HepG2 (cell line): Measurements from ENCODE around the gene CENPL. TPM values are rescaled to one million over a fixed set of nuclear protein-coding genes. Genes with fewer than 3 reads are reported as not detected.

Source experiments
- ARID4A ChIP-seq: sonication (generic); formaldehyde crosslinking; IDR thresholded peaks from 2 replicates; pipeline ENCODE4 v1.5.0; 2020; ENCODE audit warnings: mild to moderate bottlenecking, missing genetic modification reagents, borderline replicate concordance
- ATF7 ChIP-seq, 2 experiments: fragments of 450-650 bp in 1 of 2; sonication (generic) in 1 of 2; formaldehyde crosslinking in 1 of 2; IDR thresholded peaks; 2 replicates each; pipeline versions ENCODE4 v1.4.0 to v1.6.1; 2016 to 2020; ENCODE audit warnings: antibody characterized with exemption in 1 of 2, mild to moderate bottlenecking in 1 of 2, missing genetic modification reagents in 1 of 2
- BCL3 ChIP-seq: sonication (generic); formaldehyde crosslinking; IDR thresholded peaks from 2 replicates; pipeline ENCODE4 v1.5.1; 2020; ENCODE audit warnings: mild to moderate bottlenecking, missing genetic modification reagents, moderate library complexity
- NRL ChIP-seq: sonication (generic); formaldehyde crosslinking; IDR thresholded peaks from 2 replicates; pipeline ENCODE4 v1.5.0; 2020; ENCODE audit warnings: missing genetic modification reagents, mild to moderate bottlenecking, moderate library complexity, borderline replicate concordance
- PAXIP1 ChIP-seq: sonication (generic); formaldehyde crosslinking; conservative IDR thresholded peaks from 2 replicates; pipeline ENCODE4 v1.4.0; 2020; ENCODE audit warnings: mild to moderate bottlenecking, missing genetic modification reagents, moderate library complexity
- PBX3 ChIP-seq: sonication (generic); formaldehyde crosslinking; IDR thresholded peaks from 2 replicates; pipeline ENCODE4 v1.8.1; 2023; ENCODE audit warnings: missing genetic modification reagents, inconsistent platforms, borderline replicate concordance
- SIN3A ChIP-seq: IDR thresholded peaks from 2 replicates; pipeline ENCODE4 v1.6.1; 2011; ENCODE audit warnings: low read depth, mild to moderate bottlenecking, control low read depth, low read length, borderline replicate concordance
- SNAI1 ChIP-seq: sonication (generic); formaldehyde crosslinking; IDR thresholded peaks from 2 replicates; pipeline ENCODE4 v1.5.0; 2020; ENCODE audit warnings: mild to moderate bottlenecking, missing genetic modification reagents, borderline replicate concordance
- SSRP1 ChIP-seq: IDR thresholded peaks from 2 replicates; pipeline ENCODE4 v1.6.1; 2016; ENCODE audit warnings: control low read depth
- ZNF30 ChIP-seq: sonication (generic); formaldehyde crosslinking; IDR thresholded peaks from 2 replicates; pipeline ENCODE4 v1.5.0; 2020; ENCODE audit warnings: mild to moderate bottlenecking, missing genetic modification reagents
- ZNF660 ChIP-seq: sonication (generic); formaldehyde crosslinking; IDR thresholded peaks from 2 replicates; pipeline ENCODE4 v1.5.1; 2020; ENCODE audit warnings: mild to moderate bottlenecking, low read depth, missing genetic modification reagents, borderline replicate concordance
- ZNF749 ChIP-seq: sonication (generic); formaldehyde crosslinking; IDR thresholded peaks from 2 replicates; pipeline ENCODE4 v1.8.0; 2022; ENCODE audit warnings: mild to moderate bottlenecking, missing genetic modification reagents, moderate library complexity, borderline replicate concordance
- ZNF816 ChIP-seq: sonication (generic); formaldehyde crosslinking; IDR thresholded peaks from 2 replicates; pipeline ENCODE4 v1.8.0; 2022; ENCODE audit warnings: missing genetic modification reagents, mild to moderate bottlenecking, borderline replicate concordance
- ZNF83 ChIP-seq: sonication (generic); formaldehyde crosslinking; IDR thresholded peaks from 2 replicates; pipeline ENCODE4 v1.4.0; 2020; ENCODE audit warnings: missing genetic modification reagents, mild to moderate bottlenecking, borderline replicate concordance
- polyA plus RNA-seq, 8 experiments: library from polyadenylated mRNA; depleted of rRNA in 3 of 8; stranded (reverse) in 7 of 8; unstranded in 1 of 8; fragments of >200 nt; fragmentation: Illumina TruSeq in 4 of 8; extraction: Trizol in 4 of 8; gene quantifications; 2 replicates each; pipeline versions ENCODE4 v1.2.1 to v1.2.3, GENCODE V29; 2011 to 2016; ENCODE audit warnings: low read depth in 4 of 8, missing spikeins in 1 of 8, mixed read lengths in 1 of 8; ENCODE audit not compliant: insufficient read depth in 1 of 8
- total RNA-seq, 5 experiments: library from RNA; depleted of rRNA; stranded (reverse); fragments of >200 nt; fragmentation: Illumina TruSeq; extraction: Trizol; gene quantifications; 2 replicates each; pipeline ENCODE4 v1.2.3, GENCODE V29; 2016; ENCODE audit warnings: low read depth in 1 of 5
- TF ChIP-seq, protein P1 (sequence below): sonication (generic); formaldehyde crosslinking; IDR thresholded peaks from 2 replicates; pipeline ENCODE4 v1.4.0; 2020; ENCODE audit warnings: mild to moderate bottlenecking, missing genetic modification reagents

CENPL gene
- total and polyA plus RNA-seq, 2 of the 13 experiments (the other 11 are each of a cell fraction or from before 2014, with no cell fraction given) = 4.4 to 14.2 TPM

GRCh38 chr1:173867753-173868265 is 43.1 kb upstream of the CENPL start, which contains the start of gene GAS5 (continued):
- no peak for TF ChIP-seq ZNF660 (CRISPR knock-in tag)
- TF ChIP-seq BCL3 (CRISPR knock-in tag) = no peak
- TF ChIP-seq ZNF749 = peak; percentile 65; the same call in 1 of the 2 replicates
- TF ChIP-seq ZNF816 = 0 out of 2 replicates have a peak, but pooled peaks have one; percentile 44
- TF ChIP-seq, protein P1, sequence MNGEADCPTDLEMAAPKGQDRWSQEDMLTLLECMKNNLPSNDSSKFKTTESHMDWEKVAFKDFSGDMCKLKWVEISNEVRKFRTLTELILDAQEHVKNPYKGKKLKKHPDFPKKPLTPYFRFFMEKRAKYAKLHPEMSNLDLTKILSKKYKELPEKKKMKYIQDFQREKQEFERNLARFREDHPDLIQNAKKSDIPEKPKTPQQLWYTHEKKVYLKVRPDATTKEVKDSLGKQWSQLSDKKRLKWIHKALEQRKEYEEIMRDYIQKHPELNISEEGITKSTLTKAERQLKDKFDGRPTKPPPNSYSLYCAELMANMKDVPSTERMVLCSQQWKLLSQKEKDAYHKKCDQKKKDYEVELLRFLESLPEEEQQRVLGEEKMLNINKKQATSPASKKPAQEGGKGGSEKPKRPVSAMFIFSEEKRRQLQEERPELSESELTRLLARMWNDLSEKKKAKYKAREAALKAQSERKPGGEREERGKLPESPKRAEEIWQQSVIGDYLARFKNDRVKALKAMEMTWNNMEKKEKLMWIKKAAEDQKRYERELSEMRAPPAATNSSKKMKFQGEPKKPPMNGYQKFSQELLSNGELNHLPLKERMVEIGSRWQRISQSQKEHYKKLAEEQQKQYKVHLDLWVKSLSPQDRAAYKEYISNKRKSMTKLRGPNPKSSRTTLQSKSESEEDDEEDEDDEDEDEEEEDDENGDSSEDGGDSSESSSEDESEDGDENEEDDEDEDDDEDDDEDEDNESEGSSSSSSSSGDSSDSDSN (CRISPR knock-in tag) = peak; percentile 50; the same call in 1 of the 2 replicates
- no peak for TF ChIP-seq SNAI1 (CRISPR knock-in tag)
- peak; percentile 37; the same call in 1 of the 2 replicates for TF ChIP-seq NRL
- peak; percentile 85; the same call in 1 of the 2 replicates for TF ChIP-seq SIN3A
- TF ChIP-seq PAXIP1 (CRISPR knock-in tag) = peak; percentile 5
- peak; percentile 75 for TF ChIP-seq ARID4A (CRISPR knock-in tag)
- peak; percentile 100 for TF ChIP-seq ATF7 (IDR thresholded peaks at IDR 0.05)
- TF ChIP-seq ATF7 (CRISPR knock-in tag; IDR thresholded peaks at IDR 0.05) = peak; percentile 94
- no peak for TF ChIP-seq ZNF30 (CRISPR knock-in tag)
- TF ChIP-seq PBX3 (CRISPR knock-in tag) = 0 out of 2 replicates have a peak, but pooled peaks have one; percentile 42
- TF ChIP-seq SSRP1 (CRISPR knock-in tag) = peak; percentile 92
- no peak for TF ChIP-seq ZNF83 (CRISPR knock-in tag)
